COLO829 (cell line): Measurements from ENCODE around the gene PTGES3L.
"Not testable (repeated sequence)": the region's sequence is repeated elsewhere in the genome, so short reads cannot be mapped to it uniquely, and the experiment has no call there.

ENCODE experiments used
- DNase-seq: peaks from one replicate; pipeline ENCODE4 v3.0.0; 2012; ENCODE audit warnings: low spot score

PTGES3L gene

GRCh38 chr17:43014020-43014648, 34.3 kb upstream of the PTGES3L start:
- DNase-seq: no peak

- DNase-seq: no peak
Observed at GRCh38 chr17:43013296-43013695, 33.4 kb upstream of the PTGES3L start.

- no peak for DNase-seq
Observed at GRCh38 chr17:43011728-43012472, 32.0 kb upstream of the PTGES3L start.

GRCh38 chr17:43010667-43011308, 30.9 kb upstream of the PTGES3L start:
- peak; percentile 96 for DNase-seq

- DNase-seq: peak; percentile 62
Observed at GRCh38 chr17:43006639-43007551, 27.0 kb upstream of the PTGES3L start, which contains the start of gene IFI35. TSS of gene IFI35 (plus strand) at chr17:43006784. CDS start at chr17:43006948, 164 bp downstream.

GRCh38 chr17:43003542-43004172, 23.8 kb upstream of the PTGES3L start:
- DNase-seq: no peak

- not testable (repeated sequence) for DNase-seq
Observed at GRCh38 chr17:43000894-43001293, 21.0 kb upstream of the PTGES3L start.

- no peak for DNase-seq
Observed at GRCh38 chr17:42999003-42999525, 19.2 kb upstream of the PTGES3L start.

- peak; percentile 96 for DNase-seq
Observed at GRCh38 chr17:42997984-42998938, 18.4 kb upstream of the PTGES3L start, which contains the start of gene RPL27. TSS of gene RPL27 (plus strand) at chr17:42998419. CDS start at chr17:42998751, 332 bp downstream.

- no peak for DNase-seq
Observed at GRCh38 chr17:42997390-42997983, 17.6 kb upstream of the PTGES3L start.

GRCh38 chr17:42993913-42994312, 14.0 kb upstream of the PTGES3L start:
- not testable (repeated sequence) for DNase-seq

GRCh38 chr17:42992872-42993271, 13.0 kb upstream of the PTGES3L start:
- no peak for DNase-seq

- DNase-seq: no peak
Observed at GRCh38 chr17:42991471-42991870, 11.6 kb upstream of the PTGES3L start.

GRCh38 chr17:42989726-42990652, 10.1 kb upstream of the PTGES3L start:
- no peak for DNase-seq

- DNase-seq: no peak
Observed at GRCh38 chr17:42989141-42989540, 9.3 kb upstream of the PTGES3L start.

- no peak for DNase-seq
Observed at GRCh38 chr17:42985225-42985624, 5.3 kb upstream of the PTGES3L start.

- DNase-seq: no peak
Observed at GRCh38 chr17:42982266-42982665, 2.4 kb upstream of the PTGES3L start.

GRCh38 chr17:42980766-42981397, 1.0 kb upstream of the PTGES3L start:
- DNase-seq: no peak
